OCI-M1 (cell line): ENCODE measurements around the gene EEF2K.

Experiments
- DNase-seq: peaks from one replicate; lab custom pipeline; 2025; lab: John Stamatoyannopoulos, UW

The EEF2K gene

DNA sequence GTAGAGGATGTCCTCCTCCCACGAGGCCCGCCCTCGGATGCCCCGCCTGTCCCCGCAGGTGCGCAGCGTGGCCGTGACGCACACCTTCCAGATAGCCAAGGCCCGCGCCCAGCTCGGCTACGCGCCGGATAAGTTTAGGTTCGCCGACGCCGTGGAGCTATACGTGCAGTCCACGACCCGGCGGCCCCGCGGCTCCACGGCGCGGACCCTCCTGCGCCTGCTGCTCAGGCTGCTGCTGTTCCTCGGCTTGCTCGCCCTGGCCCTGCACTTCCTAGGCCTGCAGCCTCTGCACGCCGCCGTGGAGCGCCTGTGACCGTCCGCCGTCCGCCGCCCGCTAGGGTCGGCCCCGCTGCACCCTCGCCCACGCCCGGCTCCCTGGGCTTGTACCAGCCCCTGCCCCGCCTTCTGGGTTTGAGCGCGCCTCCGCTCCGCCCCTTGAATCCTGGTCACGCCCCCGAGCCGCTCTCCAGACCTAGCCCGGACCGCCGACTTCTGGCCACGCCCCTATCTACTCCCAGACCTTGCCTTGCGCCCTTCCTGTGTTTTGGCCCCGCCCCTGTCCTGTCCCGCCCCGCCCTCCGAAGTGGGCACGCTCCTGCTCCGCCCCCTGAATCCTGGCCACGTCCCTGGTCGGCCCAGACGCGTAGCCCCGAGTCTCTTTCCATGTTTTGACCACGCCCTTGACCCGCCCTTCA is 15.8 kb upstream of the EEF2K start:
- DNase-seq, result no peak

DNA sequence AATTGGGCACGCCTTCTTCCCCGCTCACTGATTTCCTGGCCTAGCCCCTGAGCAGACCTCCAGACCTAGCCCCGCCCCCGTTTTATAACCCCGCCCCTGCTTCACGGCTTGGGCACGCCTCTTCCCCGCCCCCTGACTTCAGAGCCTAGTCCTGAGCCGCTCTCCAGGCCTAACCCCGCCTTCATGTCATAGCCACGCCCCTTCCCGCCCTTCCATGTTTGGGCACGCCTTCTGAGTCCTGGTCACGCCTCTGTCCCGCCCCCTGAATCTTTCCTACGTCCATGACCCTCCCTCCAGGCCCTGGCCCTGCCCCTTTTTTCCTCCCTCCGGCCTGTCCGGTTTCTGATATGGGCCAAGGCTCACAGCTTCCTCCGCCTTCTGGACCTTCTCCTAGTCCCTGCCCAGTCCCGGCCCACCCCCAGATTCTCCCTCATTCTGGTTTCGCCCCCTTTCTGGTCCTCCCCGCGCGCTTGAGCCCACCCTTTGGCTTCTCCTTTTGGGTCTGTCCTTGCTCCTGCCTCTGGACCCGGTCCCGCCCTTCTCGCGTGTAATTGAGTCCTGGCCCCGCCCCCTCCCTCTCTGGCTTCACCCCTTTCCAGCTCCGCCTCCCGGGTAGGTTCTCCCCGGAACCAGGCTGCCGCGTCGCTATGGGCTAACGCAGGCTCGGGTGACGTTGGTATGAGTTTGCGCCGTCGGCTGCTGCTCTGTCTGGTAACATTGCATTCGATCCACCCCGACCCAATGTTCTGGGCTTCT is 15.1 kb upstream of the EEF2K start:
- DNase-seq, result peak; percentile 100

- peak; percentile 80 for DNase-seq
These were observed 14.4 kb upstream of the EEF2K start for GRCh38 chr16:22191532-22192260.

GRCh38 chr16:22192261-22193062 is 13.6 kb upstream of the EEF2K start:
- peak; percentile 96 for DNase-seq

- no peak for DNase-seq
These were observed 13.0 kb upstream of the EEF2K start for GRCh38 chr16:22193063-22193411.

DNA sequence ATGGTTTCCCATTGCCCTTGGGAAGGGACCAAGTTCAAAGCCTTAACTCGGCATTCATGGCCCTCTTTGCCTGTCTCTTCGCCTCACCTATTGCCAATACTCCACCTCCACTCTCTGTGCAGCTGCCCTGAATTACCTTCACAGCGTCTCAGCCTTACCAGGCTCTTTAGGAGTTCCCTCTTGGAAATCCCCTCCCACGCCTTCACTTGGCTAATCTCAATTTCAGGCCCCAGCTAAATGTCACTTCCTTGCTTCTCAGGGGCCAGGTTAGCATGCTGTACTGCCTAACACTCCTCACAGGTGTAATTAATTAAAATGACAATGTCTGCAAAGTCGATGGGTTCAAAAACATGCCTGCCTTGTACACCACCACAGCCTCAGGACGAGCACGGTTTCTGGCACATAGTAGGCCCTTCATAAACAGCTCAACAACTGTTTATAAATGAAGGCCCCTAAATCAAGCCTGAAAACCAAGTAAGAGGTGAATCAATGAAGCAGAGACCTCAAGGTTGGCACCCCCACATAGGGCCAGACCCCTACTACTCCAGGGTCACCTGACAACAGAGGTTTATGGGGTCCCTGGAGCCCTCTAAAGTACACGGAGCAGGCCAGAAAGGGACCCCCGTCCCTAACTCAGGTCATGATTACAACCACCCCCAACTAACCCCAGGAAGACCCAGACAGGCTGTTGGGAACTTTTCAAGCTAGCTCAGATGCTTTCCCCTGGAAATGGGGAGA is 11.2 kb upstream of the EEF2K start:
- DNase-seq, result peak; percentile 36

- no peak for DNase-seq
These were observed 10.7 kb upstream of the EEF2K start for GRCh38 chr16:22195445-22195694.

DNA sequence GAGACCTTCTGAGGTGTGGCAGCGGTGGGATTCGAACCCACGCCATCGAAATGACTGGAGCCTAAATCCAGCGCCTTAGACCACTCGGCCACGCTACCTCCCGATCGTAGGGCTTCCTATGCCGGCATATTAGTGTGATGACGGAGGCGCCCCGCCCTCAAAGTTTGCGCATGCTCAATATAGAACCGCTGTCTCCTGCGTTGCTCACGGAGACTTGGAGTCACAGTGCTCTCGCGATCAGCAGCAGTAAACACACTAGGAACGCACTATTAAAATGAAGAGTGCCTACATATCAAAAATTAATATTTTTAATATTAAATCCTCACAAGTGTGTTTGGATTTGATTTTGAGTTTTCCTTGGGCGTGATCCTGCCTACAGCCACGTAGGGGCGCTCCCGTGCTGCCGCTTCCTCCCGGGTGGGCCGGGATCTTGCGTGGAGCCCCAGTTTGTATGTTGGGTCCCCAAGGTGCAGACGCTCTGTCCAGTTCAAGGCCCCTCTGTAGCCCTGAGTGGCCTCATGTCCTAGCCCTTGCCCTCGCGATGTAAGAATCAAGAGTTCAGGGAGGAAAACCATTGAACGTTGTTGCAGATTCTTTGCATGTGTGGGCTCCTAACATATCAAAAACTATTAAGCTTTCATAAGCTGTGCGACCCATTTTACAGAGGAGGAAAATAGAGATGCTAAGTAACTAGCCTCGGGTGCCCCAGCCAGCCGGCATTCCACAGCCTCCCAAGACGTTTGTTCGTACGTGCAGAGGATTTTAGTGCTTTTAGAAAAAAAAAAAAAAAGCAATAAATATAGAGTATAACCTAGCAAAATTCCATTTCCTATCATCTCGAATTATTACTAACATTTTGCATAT is 10.2 kb upstream of the EEF2K start:
- DNase-seq, result peak; percentile 97

DNA sequence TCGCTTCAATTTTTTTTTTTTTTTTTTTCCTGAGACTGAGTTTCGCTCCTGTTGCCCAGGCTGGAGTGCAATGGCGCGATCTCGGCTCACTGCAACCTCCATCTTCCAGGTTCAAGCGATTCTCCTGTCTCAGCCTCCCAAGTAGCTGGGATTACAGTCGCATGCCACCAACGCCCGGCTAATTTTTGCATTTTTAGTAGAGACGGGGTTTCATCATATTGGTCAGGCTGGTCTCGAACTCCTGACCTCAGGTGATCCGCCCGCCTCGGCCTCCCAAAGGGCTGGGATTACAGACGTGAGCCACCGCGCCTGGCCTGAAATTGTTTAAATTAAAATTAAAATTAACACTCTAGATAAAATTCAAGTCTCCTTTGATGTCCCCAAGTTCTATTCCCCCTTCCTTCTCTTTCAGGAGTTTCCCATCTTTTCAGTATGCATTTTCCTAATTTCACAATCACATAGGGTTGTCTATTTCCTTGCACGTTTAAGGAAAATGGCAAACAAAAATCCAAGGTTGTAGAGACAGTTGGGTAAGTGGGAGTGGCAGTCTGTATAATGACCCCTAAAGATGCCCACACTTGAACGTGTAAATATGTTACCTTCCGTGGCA is 9.4 kb upstream of the EEF2K start:
- peak; percentile 34 for DNase-seq

- DNase-seq, result peak; percentile 30
These were observed 7.4 kb upstream of the EEF2K start for GRCh38 chr16:22198547-22199293.

DNA sequence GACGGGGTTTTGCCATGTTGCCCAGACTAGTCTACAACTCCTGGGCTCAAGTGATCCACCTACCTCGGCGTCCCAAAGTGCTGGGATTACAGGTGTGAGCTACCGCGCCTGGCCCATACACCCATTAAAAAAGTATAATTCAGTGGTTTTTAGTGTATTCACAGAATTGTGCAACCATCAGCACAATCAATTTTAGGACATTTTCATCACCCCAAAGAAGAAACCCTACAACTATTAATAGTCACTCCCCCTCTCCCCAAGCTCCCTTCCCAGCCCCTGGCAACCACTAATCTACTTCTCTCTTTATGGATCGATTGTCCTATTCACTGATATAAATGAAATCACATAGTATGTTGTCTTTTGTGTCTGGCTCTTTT is 3.8 kb upstream of the EEF2K start:
- no peak for DNase-seq

DNA sequence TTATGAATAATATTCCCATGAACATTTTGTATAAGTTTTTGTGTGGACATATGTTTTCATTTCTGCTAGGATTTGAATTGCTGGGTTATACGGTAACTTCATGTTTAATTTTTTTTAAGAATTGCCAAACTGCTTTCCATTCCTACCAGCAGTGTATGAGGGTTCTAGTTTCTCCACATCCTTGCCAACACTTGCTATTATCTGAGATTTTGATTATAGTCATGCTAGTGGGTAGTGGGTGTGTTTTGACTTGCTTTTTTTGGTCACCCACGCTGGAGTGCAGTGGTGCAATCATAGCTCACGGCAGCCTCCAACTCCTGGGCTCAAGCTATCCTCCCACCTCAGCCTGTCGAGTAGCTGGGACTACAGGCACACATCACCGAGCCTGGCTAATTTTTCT is 3.0 kb upstream of the EEF2K start:
- no peak for DNase-seq

DNA sequence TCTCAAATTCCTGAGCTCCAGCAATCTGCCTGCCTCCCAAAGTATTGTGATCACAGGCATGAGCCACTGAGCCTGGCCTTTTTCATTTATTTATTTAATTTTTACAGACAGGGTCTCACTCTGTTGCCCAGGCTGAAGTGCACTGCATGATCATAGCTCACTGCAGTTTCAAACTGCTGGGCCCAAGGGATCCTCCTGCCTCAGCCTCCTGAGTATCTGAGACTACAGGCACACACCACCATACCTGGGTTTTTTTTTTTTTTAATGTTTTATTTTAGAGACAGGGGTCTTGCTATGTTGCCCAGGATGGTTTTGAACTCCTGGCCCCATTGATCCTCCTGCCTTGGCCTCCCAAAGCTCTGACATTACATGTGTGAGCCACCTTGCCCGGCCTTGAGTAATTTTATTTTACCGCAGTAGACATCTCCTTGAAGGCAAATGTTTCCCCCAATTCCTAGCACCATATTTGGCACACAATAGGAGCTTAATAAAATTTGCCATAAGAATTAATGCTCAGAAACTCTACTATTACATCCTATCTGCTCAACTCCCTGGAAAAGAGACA is 1.9 kb upstream of the EEF2K start:
- DNase-seq, result no peak

DNA sequence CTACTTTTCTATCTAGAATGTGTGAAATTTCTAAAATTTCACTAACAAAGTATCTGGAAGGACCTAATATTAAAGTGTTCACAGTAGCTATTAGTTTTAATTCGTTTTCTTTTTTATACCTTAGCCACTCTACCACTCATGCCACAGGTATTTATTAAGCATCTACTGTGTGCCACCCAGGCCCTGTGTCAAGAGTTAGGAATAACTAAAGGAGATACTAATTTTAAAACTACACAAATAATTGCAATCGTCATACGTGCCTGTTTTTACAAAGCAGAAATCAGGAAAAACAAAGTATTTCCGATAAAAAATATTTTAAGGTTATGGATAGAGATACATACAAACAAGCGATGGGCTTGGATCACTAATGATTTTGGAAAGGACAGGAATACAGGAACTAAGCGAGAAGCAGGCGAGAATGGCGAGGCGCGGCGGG is 483 bp upstream of the EEF2K start:
- DNase-seq, result no peak

DNA sequence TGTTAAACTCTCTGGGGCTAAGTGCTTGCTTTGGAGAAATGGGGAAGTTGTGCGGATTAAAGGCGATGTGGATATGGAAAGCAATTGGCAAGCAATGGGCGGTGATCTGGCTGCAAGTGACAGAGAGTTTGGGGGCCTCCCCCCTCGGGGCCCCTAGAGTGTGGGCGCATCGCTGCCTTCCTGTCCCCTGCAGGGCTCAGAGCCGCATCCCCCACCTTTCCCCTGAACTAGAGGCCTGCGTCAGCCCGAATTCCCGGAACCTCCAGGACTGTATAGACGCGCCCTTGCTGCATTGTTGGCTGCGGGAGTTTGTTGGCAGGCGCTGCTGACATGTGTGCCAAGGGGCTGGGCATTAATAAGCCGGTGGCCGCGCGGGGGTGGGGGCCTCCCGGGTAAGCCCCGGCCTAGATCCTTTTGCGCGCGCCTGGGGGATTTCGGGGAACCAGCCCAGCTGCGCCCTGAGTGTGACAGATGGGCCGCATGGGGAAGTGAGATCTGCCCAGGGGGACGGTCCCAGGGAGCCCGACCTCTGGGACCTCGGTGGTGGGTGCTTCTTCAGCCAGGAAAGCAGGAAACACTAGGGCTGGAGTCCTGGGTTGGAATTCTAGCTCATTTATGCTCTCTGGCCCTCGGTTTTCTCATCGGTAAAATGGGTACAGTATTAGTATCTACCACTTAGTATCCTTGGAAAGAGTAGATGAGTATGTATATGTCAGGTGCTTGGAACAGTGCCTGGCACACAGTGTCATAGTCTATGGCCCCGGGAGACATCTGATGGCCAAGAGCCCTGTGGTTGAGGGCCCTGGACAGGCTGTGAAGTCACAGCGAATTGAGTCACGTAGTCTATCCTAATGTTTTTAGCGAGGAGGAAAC is 1.0 kb downstream of the EEF2K start:
- peak; percentile 69 for DNase-seq

DNA sequence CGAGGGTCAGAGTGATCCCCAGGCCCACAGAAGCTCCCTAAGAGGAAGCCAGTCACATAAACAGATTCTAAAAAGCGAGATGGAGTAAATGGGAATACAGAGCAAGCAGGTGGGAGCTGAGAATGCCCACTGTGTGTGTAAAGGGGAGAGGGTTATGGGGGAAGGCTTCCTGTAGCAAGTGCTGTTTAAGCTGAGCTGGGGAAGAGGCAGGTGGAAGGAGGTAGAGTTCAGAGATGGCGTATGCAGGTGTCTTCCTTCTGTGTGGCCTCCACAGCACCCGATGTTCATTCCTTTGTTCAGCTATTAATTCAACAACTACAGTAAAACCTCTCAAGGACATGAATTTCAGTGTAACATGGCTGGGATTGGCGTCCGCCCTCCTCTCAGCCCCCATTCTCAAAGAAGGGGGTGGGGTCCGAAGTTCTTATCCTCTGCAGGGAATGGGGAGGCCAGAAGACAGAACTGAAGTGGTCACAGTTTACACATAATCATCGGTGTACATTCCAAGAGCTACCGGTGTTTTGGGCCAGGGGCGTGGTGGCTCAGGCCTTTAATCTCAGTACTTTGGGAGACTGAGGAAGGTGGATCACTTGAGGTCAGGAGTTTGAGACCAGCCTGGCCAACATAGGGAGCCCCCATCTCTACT is 1.8 kb downstream of the EEF2K start:
- DNase-seq, result no peak

- DNase-seq, result no peak
These were observed 4.2 kb downstream of the EEF2K start for GRCh38 chr16:22210285-22210684.

GRCh38 chr16:22210854-22211253 is 4.8 kb downstream of the EEF2K start:
- DNase-seq, result no peak
